H1 (cell line): Measurements from ENCODE around the gene FOXO1. TPM values are rescaled to one million over a fixed set of nuclear protein-coding genes. Genes with fewer than 3 reads are reported as not detected.

Source experiments
- CTCF ChIA-PET: fragments of 300-600 bp; sonication (Branson Sonifier 250); formaldehyde crosslinking; loops from one replicate; lab custom pipeline; 2021; ENCODE audit not compliant: partially characterized antibody; lab: Charles Lee
- POLR2A ChIA-PET: fragments of 300-600 bp; sonication (Branson Sonifier 250); formaldehyde crosslinking; loops from one replicate; lab custom pipeline; 2021; ENCODE audit warnings: inconsistent platforms; ENCODE audit not compliant: partially characterized antibody; lab: Charles Lee
- DNase-seq, 2 experiments: peaks; one replicate each; pipeline versions ENCODE4 v3.0.0 to v3.0.0-alpha.2; 2010 to 2022; ENCODE audit warnings: low spot score in 2 of 2, low read depth in 1 of 2, mixed read lengths in 1 of 2
- FAIRE-seq: peaks from 2 replicates; lab custom pipeline; 2011; peaks lifted over from hg19 to GRCh38; lab: Jason Lieb, UNC
- H2AFZ ChIP-seq: 2 replicates; pipeline ENCODE4 v1.8.1; 2012; ENCODE audit warnings: low read length, inconsistent platforms
- H2AK5ac ChIP-seq: 2 replicates; pipeline ENCODE4 v1.6.1; 2013; ENCODE audit warnings: low read depth, low read length
- H2BK120ac ChIP-seq: replicated peaks from 2 replicates; pipeline ENCODE3; 2013; ENCODE audit warnings: low read depth, low read length, inconsistent platforms
- H2BK12ac ChIP-seq: 2 replicates; pipeline ENCODE4 v1.6.1; 2013; ENCODE audit warnings: low read depth, low read length
- H2BK15ac ChIP-seq: 2 replicates; pipeline ENCODE4 v1.6.1; 2013; ENCODE audit warnings: low read length
- H2BK20ac ChIP-seq: 2 replicates; pipeline ENCODE4 v1.6.1; 2013; ENCODE audit warnings: low read length
- H2BK5ac ChIP-seq: 2 replicates; pipeline ENCODE4 v1.6.1; 2013; ENCODE audit warnings: low read depth, low read length
- H3K14ac ChIP-seq: 2 replicates; pipeline ENCODE4 v1.6.1; 2013; ENCODE audit warnings: inconsistent platforms; ENCODE audit not compliant: insufficient read length
- H3K18ac ChIP-seq: 2 replicates; pipeline ENCODE4 v1.6.1; 2013; ENCODE audit warnings: low read length; ENCODE audit errors: extremely low read depth
- H3K23ac ChIP-seq: 2 replicates; pipeline ENCODE4 v1.6.1; 2013; ENCODE audit warnings: inconsistent platforms; ENCODE audit not compliant: insufficient read length
- H3K23me2 ChIP-seq: 2 replicates; pipeline ENCODE4 v1.6.1; 2013; ENCODE audit warnings: low read depth, low read length
- H3K27ac ChIP-seq: 2 replicates; pipeline ENCODE4 v1.6.1; 2011; ENCODE audit warnings: low read depth, low read length, inconsistent platforms
- H3K27me3 ChIP-seq, 4 experiments: replicated peaks in 1 of 4; 1 replicate in 1 of 4; 2 replicates in 3 of 4; pipeline versions ENCODE4 v1.6.1 to v1.8.1; 2011 to 2013; ENCODE audit warnings: low read length in 3 of 4, mild to moderate bottlenecking in 3 of 4, inconsistent platforms in 2 of 4, mixed read lengths in 2 of 4, moderate library complexity in 1 of 4; ENCODE audit not compliant: control insufficient read depth in 3 of 4, insufficient read depth in 3 of 4; ENCODE audit errors: extremely low read depth in 1 of 4
- H3K36me3 ChIP-seq, 4 experiments: 2 replicates each; pipeline versions ENCODE4 v1.6.1 to v1.8.1; 2011 to 2013; ENCODE audit warnings: mild to moderate bottlenecking in 4 of 4, low read length in 3 of 4, moderate library complexity in 2 of 4, control low read depth in 1 of 4, inconsistent platforms in 1 of 4; ENCODE audit not compliant: insufficient read depth in 4 of 4, control insufficient read depth in 2 of 4
- H3K4ac ChIP-seq: replicated peaks from 2 replicates; pipeline ENCODE3; 2013; ENCODE audit warnings: low read length, low read depth, mixed read lengths, inconsistent platforms; ENCODE audit not compliant: insufficient read length
- H3K4me1 ChIP-seq, 4 experiments: replicated peaks in 1 of 4; 1 replicate in 1 of 4; 2 replicates in 3 of 4; pipeline versions ENCODE4 v1.6.1 to v1.8.1; 2011 to 2013; ENCODE audit warnings: low read length in 3 of 4, inconsistent platforms in 2 of 4, mixed read lengths in 1 of 4; ENCODE audit not compliant: insufficient read depth in 4 of 4, control insufficient read depth in 3 of 4
- H3K4me2 ChIP-seq, 2 experiments: 2 replicates each; pipeline versions ENCODE4 v1.6.1 to v1.8.1; 2011 to 2013; ENCODE audit warnings: low read depth in 2 of 2, low read length in 2 of 2, control low read depth in 1 of 2, inconsistent platforms in 1 of 2, mild to moderate bottlenecking in 1 of 2; ENCODE audit not compliant: insufficient read depth in 1 of 2
- H3K4me3 ChIP-seq, 4 experiments: fragments of 200-600, 300-600 bp in 1 of 4; sonication (generic), shearing (Covaris generic), sonication (Bioruptor Twin) in 1 of 4; 2 replicates each; pipeline versions ENCODE4 v1.5.1 to v1.8.1; 2011 to 2016; ENCODE audit warnings: low read length in 4 of 4, low read depth in 3 of 4, control low read depth in 2 of 4, inconsistent platforms in 2 of 4, mild to moderate bottlenecking in 2 of 4, mixed read lengths in 1 of 4, moderate library complexity in 1 of 4; ENCODE audit not compliant: insufficient read depth in 2 of 4; ENCODE audit errors: extremely low read depth in 1 of 4
- H3K56ac ChIP-seq: replicated peaks from 2 replicates; pipeline ENCODE3; 2013; ENCODE audit warnings: low read depth, mild to moderate bottlenecking, mixed read lengths, low read length, inconsistent platforms; ENCODE audit not compliant: insufficient read length
- H3K79me1 ChIP-seq: 2 replicates; pipeline ENCODE4 v1.6.1; 2013; ENCODE audit warnings: low read depth, low read length, control low read depth
- H3K79me2 ChIP-seq, 2 experiments: 2 replicates each; pipeline versions ENCODE4 v1.6.1 to v1.8.1; 2012 to 2013; ENCODE audit warnings: low read length in 2 of 2, mild to moderate bottlenecking in 2 of 2, inconsistent platforms in 1 of 2; ENCODE audit not compliant: insufficient read depth in 2 of 2, control insufficient read depth in 1 of 2
- H3K9ac ChIP-seq, 4 experiments: replicated peaks in 1 of 4; 1 replicate in 1 of 4; 2 replicates in 3 of 4; pipeline versions ENCODE4 v1.6.1 to v1.8.1; 2011 to 2013; ENCODE audit warnings: low read depth in 3 of 4, low read length in 3 of 4, control low read depth in 2 of 4, mild to moderate bottlenecking in 2 of 4, moderate library complexity in 2 of 4, inconsistent platforms in 1 of 4; ENCODE audit errors: extremely low read depth in 1 of 4
- H3K9me3 ChIP-seq, 2 experiments: 2 replicates each; pipeline versions ENCODE4 v1.6.1 to v1.8.1; 2012 to 2013; ENCODE audit warnings: mild to moderate bottlenecking in 2 of 2, moderate library complexity in 2 of 2, control low read depth in 1 of 2, inconsistent platforms in 1 of 2, low read depth in 1 of 2, low read length in 1 of 2, mixed read lengths in 1 of 2; ENCODE audit not compliant: insufficient read depth in 2 of 2
- H4K20me1 ChIP-seq, 2 experiments: replicated peaks in 1 of 2; 2 replicates each; pipeline versions ENCODE3 to v1.8.1; 2011 to 2013; ENCODE audit warnings: inconsistent platforms in 2 of 2, low read length in 2 of 2, mild to moderate bottlenecking in 1 of 2; ENCODE audit not compliant: insufficient read depth in 2 of 2, control insufficient read depth in 1 of 2
- H4K5ac ChIP-seq: 2 replicates; pipeline ENCODE4 v1.6.1; 2013; ENCODE audit warnings: low read length, low read depth, mixed read lengths, inconsistent platforms; ENCODE audit not compliant: insufficient read length
- H4K8ac ChIP-seq: 2 replicates; pipeline ENCODE4 v1.8.0; 2013; ENCODE audit warnings: mild to moderate bottlenecking, moderate library complexity, low read length, inconsistent platforms; ENCODE audit not compliant: insufficient read depth; ENCODE audit errors: extremely low read depth
- H4K91ac ChIP-seq: replicated peaks from 2 replicates; pipeline ENCODE3; 2013; ENCODE audit warnings: low read length, mixed read lengths, inconsistent platforms; ENCODE audit not compliant: insufficient read length
- CTCF ChIP-seq, 3 experiments: IDR thresholded peaks; 1 replicate in 2 of 3; 2 replicates in 1 of 3; pipeline versions ENCODE4 v1.5.1 to v1.6.1; 2011; ENCODE audit warnings: low read length in 3 of 3, mild to moderate bottlenecking in 3 of 3, inconsistent platforms in 2 of 3, low read depth in 1 of 3, moderate library complexity in 1 of 3; ENCODE audit not compliant: insufficient read depth in 1 of 3; ENCODE audit errors: control extremely low read depth in 1 of 3
- WGBS, 2 experiments: shearing (Covaris generic) in 1 of 2; methylation state at CpG; one replicate each; pipeline versions ENCODE4 v1.1.6 to v1.1.7; 2013 to 2015; ENCODE audit warnings: low lambda C conversion rate in 2 of 2, mixed read lengths in 2 of 2, inconsistent platforms in 1 of 2, low coverage in 1 of 2, missing lambda C conversion rate in 1 of 2; ENCODE audit not compliant: insufficient replicate concordance in 2 of 2, insufficient coverage in 1 of 2, insufficient read length in 1 of 2; ENCODE audit errors: extremely low coverage in 1 of 2, missing lambda C conversion rate in 1 of 2; 5-methylcytosine and 5-hydroxymethylcytosine counted together
- polyA plus RNA-seq, 7 experiments: library from polyadenylated mRNA; depleted of rRNA in 3 of 7; stranded (reverse) in 5 of 7; unstranded in 2 of 7; fragments of >200 nt in 5 of 7; fragments of 200-250 nt in 2 of 7; gene quantifications; 1 replicate in 5 of 7; 2 replicates in 1 of 7; 4 replicates in 1 of 7; pipeline versions ENCODE4 v1.2.1 to v1.2.3, GENCODE V29; 2011 to 2013; ENCODE audit warnings: missing spikeins in 2 of 7, mixed read lengths in 2 of 7
- total RNA-seq: library from RNA; stranded (reverse); fragmentation: NEBNext Ultra II Directional; extraction: Animal tissue kit (Norgen Biotek cat#: 25700); gene quantifications from 2 replicates; pipeline ENCODE4 v1.2.1, GENCODE V29; 2021

FOXO1 gene
- total and polyA plus RNA-seq, 2 of the 8 experiments (the other 6 are each of a cell fraction or from before 2014, with no cell fraction given), result 35.3 to 56.9 TPM

- Histone ChIP-seq H2BK120ac (no peak overlapping the region), H4K8ac (no peak overlapping the region), H3K36me3 (peaks cover 0 to 3% (median 1%) of the 10 kb centered on the region in 4 experiments; a peak in 2 of 8 replicates), H3K79me2 (peaks cover 38 to 99% of the 10 kb centered on the region in 2 experiments), H3K56ac (no peak overlapping the region), H2BK15ac (no peak overlapping the region), H2AFZ (no peak overlapping the region), H2AK5ac (no peak overlapping the region), H3K79me1 (peaks cover 5% of the 10 kb centered on the region; the same call in 1 of the 2 replicates), H3K27me3 (no peaks in the 10 kb centered on the region), H4K5ac (no peak overlapping the region), H3K23me2 (no peaks in the 10 kb centered on the region), H3K4ac (no peak overlapping the region), H3K9ac (no peak overlapping the region), H2BK12ac (0 out of 2 replicates have a peak overlapping the region, but pooled peaks have one; percentile 22), H4K20me1 (peaks cover 1 to 7% of the 10 kb centered on the region in 2 experiments), H3K4me1 (peaks cover 10 to 29% (median 25%) of the 10 kb centered on the region in 4 experiments; a peak in 6 of 7 replicates), H2BK5ac (no peak overlapping the region), H3K18ac (peak overlapping the region; percentile 28; the same call in 1 of the 2 replicates), H3K27ac (peak overlapping the region; percentile 38; the same call in 1 of the 2 replicates), H3K9me3 (no peaks in the 10 kb centered on the region), H3K4me3 (peak overlapping the region in 1 of 4 experiments; percentile 48; a peak in 1 of 8 replicates), H2BK20ac (no peak overlapping the region; the same call in 1 of the 2 replicates), H3K4me2 (peak overlapping the region; percentile 28 to 69), H3K14ac (no peak overlapping the region), H4K91ac (no peak overlapping the region), H3K23ac (no peak overlapping the region)
- TF ChIP-seq CTCF (IDR thresholded peaks at IDR 0.05; ENCODE audit: control extremely low read depth in 1 of 3, insufficient read depth in 1 of 3, low read depth in 1 of 3, low read length in 3 of 3), result no peak
- no peak for DNase-seq
- no peak for FAIRE-seq
- ChIA-PET CTCF (interaction anchor here (1.0 to 1.8 kb wide), 3 partner anchors 11 to 15 kb away, joined by 3 to 4 read pairs (median 3); no protein-coding TSS in a partner anchor), POLR2A (interaction anchor here (1.2 to 1.6 kb wide), 4 partner anchors 10 to 27 kb away, joined by 3 to 4 read pairs (median 4); no protein-coding TSS in a partner anchor)
- 51% methylated on average over 3 of the region's 3 CpGs; no CpG with 5 or more reads in 1 of the 2 experiments for WGBS, 2 experiments
These were observed 12.7 kb downstream of the FOXO1 start for GRCh38 chr13:40653527-40654318.
